Stimulated activated CD8-positive, alpha-beta memory T cell treated with anti-CD3 and anti-CD28 coated beads, Interleukin-12 subunit alpha, Interleukin-12 subunit beta, amount 100 ng/mL, for 1 hour (primary cell): ENCODE measurements around the gene NR5A2.

Experiments
- DNase-seq: peaks from one replicate; pipeline ENCODE4 v3.0.0-alpha.2; 2020; ENCODE audit warnings: low read depth

Gene NR5A2

GRCh38 chr1:200027264-200027823 is at the start of gene NR5A2:
TSS of gene NR5A2 (plus strand) at chr1:200027710. CDS start at chr1:200027848, 138 bp downstream.
- no peak for DNase-seq

GRCh38 chr1:199978408-199978940 is 49.0 kb upstream of the NR5A2 start:
- DNase-seq, result no peak

DNA sequence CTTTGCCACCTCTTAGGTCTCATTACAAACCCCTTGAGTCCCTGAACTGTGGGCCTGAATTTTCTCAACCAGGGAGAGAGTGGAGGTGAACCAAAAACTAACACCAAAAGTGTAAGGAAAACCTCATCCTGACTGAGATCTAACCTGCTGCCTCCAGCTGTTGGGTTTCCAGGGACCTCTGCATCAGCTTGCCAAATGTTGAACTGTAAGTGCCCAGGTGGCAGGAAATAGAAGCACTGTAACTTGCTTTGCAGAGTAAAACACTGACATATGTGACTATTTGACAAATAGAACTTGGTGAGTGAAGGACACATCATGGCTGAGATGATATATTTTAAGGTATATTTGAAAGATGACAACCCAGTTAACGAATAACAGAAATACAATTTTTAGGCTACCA is 48.4 kb upstream of the NR5A2 start:
- no peak for DNase-seq

DNA sequence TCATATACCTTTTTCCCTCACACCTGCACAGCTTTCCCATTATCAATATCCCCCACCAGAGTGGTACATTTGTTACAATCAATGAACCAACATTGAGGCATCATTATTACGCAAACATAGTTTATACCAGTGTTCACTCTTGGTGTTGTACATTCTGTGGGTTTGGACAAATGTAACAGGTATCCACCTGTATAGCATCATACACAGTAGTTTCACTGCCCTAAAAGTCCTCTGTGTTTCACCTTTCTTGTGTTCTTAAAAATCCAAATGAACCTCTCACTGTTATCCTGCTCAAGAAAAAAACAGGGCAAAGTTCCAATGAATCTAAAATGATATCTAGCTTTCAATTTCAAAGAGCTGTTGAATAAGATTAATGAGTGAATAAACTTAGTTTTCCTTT is 45.9 kb upstream of the NR5A2 start:
- no peak for DNase-seq

- DNase-seq, result no peak
These were observed 44.9 kb upstream of the NR5A2 start for GRCh38 chr1:199982606-199983005.

- DNase-seq, result no peak
These were observed 44.0 kb upstream of the NR5A2 start for GRCh38 chr1:199983531-199983930.

DNA sequence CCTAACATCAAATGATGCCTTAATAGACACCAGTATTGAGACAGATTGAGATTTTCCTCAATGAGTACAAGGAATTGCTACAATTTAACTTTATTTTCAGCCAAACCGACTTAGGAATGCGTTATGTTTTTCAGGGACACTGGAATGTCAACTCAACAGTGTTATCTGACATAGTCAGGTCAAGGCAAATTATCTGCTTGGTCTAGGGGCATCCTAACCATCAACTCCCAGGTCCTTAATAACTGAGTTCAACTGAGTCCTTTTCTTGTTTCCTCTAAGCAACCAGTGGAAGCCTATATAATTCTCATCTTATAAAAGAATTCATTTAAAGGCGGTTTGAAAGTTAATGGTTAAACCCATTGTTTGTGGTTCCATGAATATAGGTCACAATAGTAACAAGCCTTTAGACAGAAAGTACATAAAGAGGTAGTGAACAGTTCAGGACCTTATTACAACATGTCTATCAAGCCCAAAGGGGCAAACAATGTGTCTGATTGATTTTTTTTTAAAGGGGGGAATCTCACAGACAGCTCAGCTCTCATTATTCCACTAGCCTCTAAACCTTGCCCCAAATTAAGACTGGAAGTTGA is 32.3 kb upstream of the NR5A2 start:
- no peak for DNase-seq

DNA sequence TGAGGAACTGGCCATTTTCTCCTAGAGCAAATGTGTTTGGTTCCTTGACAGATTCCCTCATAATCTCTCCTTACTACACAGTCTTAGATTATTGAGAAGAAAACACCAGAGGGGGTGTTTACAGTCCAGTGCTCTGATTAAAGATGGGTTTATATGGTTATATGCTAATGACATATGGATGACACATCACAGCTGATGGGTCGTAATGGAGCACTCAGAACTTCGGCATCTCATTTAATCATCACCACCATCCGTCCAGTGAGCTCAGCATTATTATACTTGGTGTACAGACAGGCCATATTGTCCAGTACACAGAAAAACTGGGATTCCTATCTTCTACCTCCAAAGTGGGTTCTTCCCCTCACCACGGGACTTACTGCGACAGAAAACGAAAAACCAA is 22.3 kb upstream of the NR5A2 start:
- no peak for DNase-seq

DNA sequence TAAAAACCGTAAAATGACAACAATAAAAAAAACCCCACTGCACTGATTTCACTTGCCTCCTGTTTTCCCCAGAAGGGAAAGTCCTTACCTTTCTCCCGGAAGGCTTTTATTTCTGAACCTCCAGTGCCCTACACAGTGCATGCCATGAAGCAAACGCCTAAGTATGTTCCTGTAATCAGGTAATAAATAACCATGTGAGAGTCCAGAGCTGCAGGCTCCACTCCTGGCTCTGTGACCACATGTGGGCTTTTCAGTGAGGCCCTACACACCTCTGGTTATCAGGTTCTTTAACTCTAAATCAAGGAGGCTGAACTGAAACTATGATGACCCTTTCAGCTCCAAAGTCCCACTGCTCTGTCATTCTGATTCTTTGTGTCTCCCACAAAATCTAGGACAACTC is 20.8 kb upstream of the NR5A2 start:
- no peak for DNase-seq

DNA sequence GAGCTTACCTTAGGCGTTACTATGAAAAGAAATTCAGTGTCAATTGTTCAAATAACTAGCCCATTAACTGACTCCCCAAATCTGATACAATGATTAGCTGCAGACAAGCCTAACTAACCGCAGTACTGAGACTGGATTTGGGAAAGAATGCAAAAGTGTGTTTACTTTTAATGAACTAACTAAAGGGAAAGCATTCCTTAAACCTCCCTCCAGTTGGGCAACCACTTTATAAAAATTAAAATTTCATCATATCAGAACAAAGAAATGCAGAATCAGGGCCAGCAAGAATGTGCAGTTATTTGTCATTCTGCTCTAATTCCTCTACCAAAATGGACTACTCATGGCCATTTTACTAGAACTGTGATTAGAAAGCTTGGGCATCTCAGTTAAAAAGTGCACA is 11.7 kb upstream of the NR5A2 start:
- no peak for DNase-seq

DNA sequence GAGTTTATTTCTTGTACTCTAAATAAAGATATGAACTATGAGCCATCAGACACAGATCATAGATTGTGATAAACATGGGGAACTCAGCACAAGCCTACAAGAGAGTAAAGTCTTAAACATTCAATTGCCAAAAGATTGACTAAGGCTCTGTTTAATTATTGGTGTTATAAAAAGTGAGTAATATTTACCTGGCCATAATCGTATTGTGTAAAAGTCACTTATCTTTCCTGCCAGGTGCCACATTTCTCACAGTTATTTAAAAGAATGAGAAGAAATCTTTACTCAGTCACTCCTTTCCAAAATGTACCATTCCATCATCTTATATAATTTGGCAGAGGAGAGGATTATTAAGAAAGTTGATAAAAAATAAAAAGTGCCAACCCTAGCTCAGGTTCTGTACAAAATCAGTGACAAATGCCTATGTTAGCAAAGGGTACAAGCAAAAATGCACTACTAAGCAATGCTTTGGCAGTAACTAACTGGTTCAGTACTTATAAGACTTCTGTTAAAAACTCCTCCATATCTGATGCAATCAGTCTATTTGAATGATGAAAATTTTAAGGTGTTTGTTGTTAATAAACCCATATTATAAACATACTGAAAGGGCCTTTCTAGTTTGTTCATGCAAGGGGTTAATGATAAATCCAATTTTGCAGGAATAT is 5.8 kb upstream of the NR5A2 start:
- no peak for DNase-seq

GRCh38 chr1:200022239-200022804 is 5.2 kb upstream of the NR5A2 start:
- no peak for DNase-seq

GRCh38 chr1:200028586-200029034 is 1.1 kb downstream of the NR5A2 start:
- no peak for DNase-seq

GRCh38 chr1:200029035-200029821 is 1.7 kb downstream of the NR5A2 start:
- DNase-seq, result no peak

DNA sequence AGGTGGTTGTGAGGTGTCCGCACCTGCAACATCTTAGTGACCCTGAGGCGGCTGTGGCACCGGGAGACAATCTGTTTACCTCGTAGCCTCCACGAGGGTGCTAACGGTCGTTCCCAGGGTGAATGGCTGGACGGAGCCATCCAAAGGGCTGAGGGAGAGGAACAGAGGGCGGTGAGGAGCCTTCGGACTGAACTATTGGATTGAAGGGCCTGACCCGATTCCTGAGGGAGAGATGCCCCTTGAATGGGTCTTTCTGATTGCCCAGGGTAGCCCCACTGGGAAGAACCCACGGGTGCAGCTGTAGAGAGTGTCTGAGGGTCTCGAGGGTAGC is 2.3 kb downstream of the NR5A2 start:
- no peak for DNase-seq

- no peak for DNase-seq
These were observed 3.3 kb downstream of the NR5A2 start for GRCh38 chr1:200030791-200031190.

DNA sequence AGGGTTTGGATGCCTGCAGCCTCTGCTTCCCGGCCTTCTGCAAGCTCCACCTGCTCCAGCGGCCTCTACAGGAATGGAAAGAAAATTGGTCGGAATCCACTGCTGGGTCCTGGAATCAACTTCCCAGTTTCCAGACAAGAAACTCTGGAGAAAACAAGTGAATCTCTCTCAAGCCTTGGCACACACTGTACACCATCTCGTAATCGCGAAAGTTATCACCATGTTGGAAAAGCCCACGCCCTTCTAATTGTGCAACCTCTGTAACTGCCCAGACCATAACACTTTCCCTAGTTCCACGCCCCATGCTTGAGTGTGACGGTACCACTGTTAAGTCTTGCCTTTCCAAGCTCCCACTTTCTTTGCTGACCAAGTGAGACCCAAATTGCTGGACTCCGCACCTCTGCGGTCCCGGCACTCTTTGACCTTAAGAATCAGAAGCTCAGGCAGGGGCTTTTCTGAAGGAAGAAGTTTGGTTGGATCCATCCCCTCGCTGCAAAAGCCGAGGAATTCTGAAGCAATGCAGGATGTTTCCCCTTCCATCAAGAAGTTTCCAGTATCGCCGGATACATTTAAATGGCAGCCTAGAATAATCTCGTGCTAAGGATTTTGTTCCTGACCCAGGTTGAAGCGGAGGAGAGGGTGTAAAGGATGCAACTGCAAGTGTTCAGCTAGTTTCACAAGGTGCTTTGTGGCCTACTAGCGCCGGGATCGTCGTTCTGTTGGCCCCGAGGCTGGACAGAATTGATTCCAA is 6.2 kb downstream of the NR5A2 start:
- DNase-seq, result no peak

DNA sequence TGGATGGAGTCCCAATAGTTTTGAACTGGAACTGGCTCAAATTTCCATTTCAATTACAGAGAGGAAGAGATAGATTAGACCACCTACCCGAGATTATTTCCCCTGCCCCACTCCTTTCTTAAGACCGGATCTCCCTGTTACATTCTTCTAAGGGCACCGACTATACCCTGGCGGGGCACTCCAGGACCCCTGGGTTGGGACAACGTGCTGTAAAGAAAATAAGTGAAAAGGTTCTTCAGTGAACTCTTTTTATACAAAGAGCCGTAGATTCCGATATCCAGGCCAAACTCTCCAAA is 6.7 kb downstream of the NR5A2 start:
- DNase-seq, result no peak

DNA sequence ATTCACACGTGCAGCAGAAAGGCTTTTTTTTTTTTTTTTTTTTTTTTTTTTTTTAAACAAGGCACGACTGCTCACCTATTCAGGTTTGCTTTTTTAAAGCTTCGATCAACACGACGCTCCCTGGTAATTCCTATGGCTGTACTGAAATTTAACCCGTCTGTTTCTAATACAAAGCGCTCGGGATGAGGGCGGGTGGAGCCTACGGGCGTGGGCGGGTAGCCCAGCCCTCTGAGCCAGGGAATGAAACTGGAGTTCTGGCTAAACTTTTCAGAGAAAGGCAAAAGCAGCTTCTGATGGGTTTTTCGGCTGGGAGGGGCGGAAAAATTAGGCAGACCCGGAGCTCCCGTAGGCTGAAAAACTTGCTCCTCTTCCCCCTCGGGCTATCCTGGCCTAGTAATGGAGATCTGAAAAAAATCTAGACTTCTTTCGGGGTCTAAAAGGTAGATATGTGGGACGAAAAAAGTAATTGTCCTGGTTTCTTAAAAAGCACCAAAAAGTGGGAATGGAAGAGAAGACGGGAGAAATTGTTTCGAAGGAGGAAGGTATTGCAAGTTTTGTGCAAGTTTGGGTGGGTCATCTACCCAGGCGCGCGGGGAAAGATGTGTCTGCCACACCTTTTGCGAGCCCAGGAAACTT is 7.4 kb downstream of the NR5A2 start:
- no peak for DNase-seq

- no peak for DNase-seq
These were observed 8.0 kb downstream of the NR5A2 start for GRCh38 chr1:200035397-200035955.

DNA sequence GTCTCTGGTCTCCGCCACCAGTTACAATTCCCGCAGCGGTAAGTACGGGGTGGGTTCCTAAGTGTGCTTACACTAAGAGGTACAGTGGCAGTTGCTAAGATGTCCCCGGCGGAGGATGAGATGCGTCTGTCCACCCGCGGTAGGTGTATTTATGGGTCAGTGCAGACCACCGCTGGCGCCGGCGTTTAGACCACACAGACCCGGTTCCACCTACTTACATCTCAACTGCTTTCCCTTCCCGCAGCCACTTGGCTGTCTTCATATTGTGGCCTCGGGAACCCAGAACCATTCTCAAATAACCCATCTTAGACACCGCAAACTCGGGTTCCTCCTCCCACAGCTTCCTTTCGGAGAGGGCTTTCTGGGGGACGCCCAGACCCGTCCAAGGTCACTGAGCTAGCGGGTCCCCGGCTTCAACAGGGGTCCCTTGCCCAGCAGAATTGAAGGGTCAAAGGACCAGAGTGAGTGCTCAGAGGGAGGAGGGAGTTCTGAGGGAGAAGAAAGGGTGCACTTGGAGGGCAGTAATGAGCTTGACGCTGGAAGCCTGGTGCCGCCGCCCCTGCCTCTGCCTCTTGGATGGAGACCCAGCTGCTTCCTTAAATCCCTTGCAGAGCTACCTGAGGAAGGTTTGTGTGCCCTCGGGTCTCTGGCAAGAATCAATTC is 8.6 kb downstream of the NR5A2 start:
- no peak for DNase-seq
